ENCODE measurements around the gene CAMKV. TPM values are rescaled to one million over a fixed set of nuclear protein-coding genes. Genes with fewer than 3 reads are reported as not detected.
"Not testable (repeated sequence)": the region's sequence is repeated elsewhere in the genome, so short reads cannot be mapped to it uniquely, and the experiment has no call there.

Gene CAMKV
- total RNA-seq: under 1 TPM; 0.12 to 0.34 TPM
- long read RNA-seq: 0 reads

GRCh38 chr3:49869525-49870126 is at the start of gene CAMKV:
CAMKV (minus strand) TSS chr3:49869906; CDS start chr3:49862388, 7,518 bp downstream.
- ATAC-seq (peak; percentile 20), DNase-seq (no peak)
- intact Hi-C loops (cut with DNase I, micrococcal nuclease): no loop called here

GRCh38 chr3:49917806-49918590 is 48.3 kb upstream of the CAMKV start:
- ATAC-seq; intact Hi-C loops (cut with DNase I, micrococcal nuclease); DNase-seq: not testable (repeated sequence)

GRCh38 chr3:49916686-49917085 is 47.0 kb upstream of the CAMKV start:
- DNase-seq (no peak), ATAC-seq (no peak)
- intact Hi-C loops (cut with DNase I, micrococcal nuclease): no loop called here

GRCh38 chr3:49914906-49915305 is 45.2 kb upstream of the CAMKV start:
- DNase-seq (no peak), ATAC-seq (peak; percentile 31)
- intact Hi-C loops (cut with DNase I, micrococcal nuclease): no loop called here

- intact Hi-C loops (cut with DNase I, micrococcal nuclease): no loop called here
- DNase-seq (no peak), ATAC-seq (no peak)
Observed at GRCh38 chr3:49912881-49913281, 43.2 kb upstream of the CAMKV start.

- ATAC-seq (no peak), DNase-seq (no peak)
- intact Hi-C loops (cut with DNase I, micrococcal nuclease): no loop called here
Observed at GRCh38 chr3:49911611-49912010, 41.9 kb upstream of the CAMKV start.

- ATAC-seq (no peak), DNase-seq (no peak)
Observed at GRCh38 chr3:49911124-49911420, 41.4 kb upstream of the CAMKV start.

GRCh38 chr3:49910409-49911123 is 40.9 kb upstream of the CAMKV start:
- intact Hi-C loops (cut with DNase I, micrococcal nuclease): no loop called here

More at GRCh38 chr3:49911124-49911420, 41.4 kb upstream of the CAMKV start:
- intact Hi-C loops (cut with DNase I, micrococcal nuclease): no loop called here

GRCh38 chr3:49908373-49909199 is 38.9 kb upstream of the CAMKV start:
- ATAC-seq (no peak), DNase-seq (no peak)
- intact Hi-C loops (cut with DNase I, micrococcal nuclease): loop anchor here in 1 of 2 donors (10.0 kb wide), 1 partner anchor 104 kb away; the partner anchor contains the start of gene INKA1

More at GRCh38 chr3:49910409-49911123, 40.9 kb upstream of the CAMKV start:
- DNase-seq: no peak
- no peak for ATAC-seq

GRCh38 chr3:49906073-49906743 is 36.5 kb upstream of the CAMKV start:
- ATAC-seq (peak; percentile 68), DNase-seq (peak; percentile 83 to 88)
- intact Hi-C loops (cut with DNase I, micrococcal nuclease): loop anchor here in 1 of 2 donors (10.0 kb wide), 1 partner anchor 101 kb away; the partner anchor contains the start of gene INKA1

GRCh38 chr3:49904448-49904847 is 34.7 kb upstream of the CAMKV start:
- DNase-seq, ATAC-seq: not testable (repeated sequence)
- intact Hi-C loops (cut with DNase I, micrococcal nuclease): loop anchor here in 1 of 2 donors (10.0 kb wide), 1 partner anchor 100 kb away; the partner anchor contains the start of gene INKA1

GRCh38 chr3:49903451-49904424 is 34.0 kb upstream of the CAMKV start, which contains the start of gene MST1R:
MST1R (minus strand) TSS chr3:49903873; CDS start chr3:49903609, 264 bp downstream.
- DNase-seq: peak; percentile 94 to 95
- peak; percentile 72 for ATAC-seq
- intact Hi-C loops (cut with DNase I, micrococcal nuclease): loop anchor here in 1 of 2 donors (10.0 kb wide), 1 partner anchor 99 kb away; the partner anchor contains the start of gene INKA1

- DNase-seq (peak in 1 of 2 donors; percentile 25), ATAC-seq (no peak)
- intact Hi-C loops (cut with DNase I, micrococcal nuclease): loop anchor here in 1 of 2 donors (10.0 kb wide), 1 partner anchor 98 kb away; the partner anchor contains the start of gene INKA1
Observed at GRCh38 chr3:49902511-49903345, 33.0 kb upstream of the CAMKV start.

GRCh38 chr3:49901366-49902339 is 31.9 kb upstream of the CAMKV start:
- DNase-seq: no peak
- intact Hi-C loops (cut with DNase I, micrococcal nuclease): loop anchor here in 1 of 2 donors (10.0 kb wide), 1 partner anchor 97 kb away; the partner anchor contains the start of gene INKA1
- no peak for ATAC-seq
